Fibroblast of the aortic adventitia (primary cell): ENCODE results near the gene COL13A1. TPM values are rescaled to one million over a fixed set of nuclear protein-coding genes. Genes with fewer than 3 reads are reported as not detected.
A peak's percentile ranks its signal among the peaks of the same experiment; 100 is the strongest.

Experiments used
- DNase-seq: peaks from one replicate; pipeline ENCODE4 v3.0.0-alpha.2; 2010; ENCODE audit warnings: low read depth
- H3K4me3 ChIP-seq: 2 replicates; pipeline ENCODE4 v1.5.1; 2011; ENCODE audit warnings: low read depth, mild to moderate bottlenecking, control low read depth, low read length, moderate library complexity
- CTCF ChIP-seq: IDR thresholded peaks from 2 replicates; pipeline ENCODE4 v1.5.1; 2011; ENCODE audit warnings: mild to moderate bottlenecking, low read length, control low read depth, inconsistent platforms; ENCODE audit not compliant: insufficient read depth
- total RNA-seq: library from RNA; depleted of rRNA; stranded (reverse); fragments of >200 nt; gene quantifications from 2 replicates; pipeline ENCODE4 v1.2.3, GENCODE V29; 2012; ENCODE audit warnings: low replicate concordance

Gene COL13A1
- total RNA-seq, 1 donor: 10.7 TPM

- no peak overlapping the region for H3K4me3 ChIP-seq
- DNase-seq: no peak
- TF ChIP-seq CTCF: no peak
Measured at GRCh38 chr10:69906425-69906824, 104.7 kb downstream of the COL13A1 start.

GRCh38 chr10:69907517-69907916, 105.8 kb downstream of the COL13A1 start:
- no peak for DNase-seq

GRCh38 chr10:69908124-69908523, 106.4 kb downstream of the COL13A1 start:
- TF ChIP-seq CTCF: no peak
- no peak overlapping the region for H3K4me3 ChIP-seq

More at GRCh38 chr10:69907517-69907916, 105.8 kb downstream of the COL13A1 start:
- no peak for TF ChIP-seq CTCF
- H3K4me3 ChIP-seq: no peak overlapping the region

GRCh38 chr10:69910561-69910960, 108.9 kb downstream of the COL13A1 start:
- DNase-seq: no peak
- H3K4me3 ChIP-seq: no peak overlapping the region
- no peak for TF ChIP-seq CTCF

More at GRCh38 chr10:69908124-69908523, 106.4 kb downstream of the COL13A1 start:
- DNase-seq: no peak

GRCh38 chr10:69911613-69912528, 110.2 kb downstream of the COL13A1 start:
- TF ChIP-seq CTCF: no peak
- H3K4me3 ChIP-seq: no peak overlapping the region
- DNase-seq: peak; percentile 74

- no peak for TF ChIP-seq CTCF
- no peak for DNase-seq
- no peak overlapping the region for H3K4me3 ChIP-seq
Measured at GRCh38 chr10:69912589-69912988, 110.9 kb downstream of the COL13A1 start.
